HepG2 (cell line): ENCODE measurements around the gene PPP1R12B. TPM values are rescaled to one million over a fixed set of nuclear protein-coding genes. Genes with fewer than 3 reads are reported as not detected.

ENCODE experiments used
- REPIN1 ChIP-seq: sonication (generic); formaldehyde crosslinking; IDR thresholded peaks from 2 replicates; pipeline ENCODE4 v1.8.0; 2022; ENCODE audit warnings: missing genetic modification reagents, low read depth, mild to moderate bottlenecking, borderline replicate concordance
- ZNF776 ChIP-seq: sonication (generic); formaldehyde crosslinking; IDR thresholded peaks from 2 replicates; pipeline ENCODE4 v1.4.0; 2020; ENCODE audit warnings: mild to moderate bottlenecking, missing genetic modification reagents
- polyA plus RNA-seq, 8 experiments: library from polyadenylated mRNA; depleted of rRNA in 3 of 8; stranded (reverse) in 7 of 8; unstranded in 1 of 8; fragments of >200 nt; fragmentation: Illumina TruSeq in 4 of 8; extraction: Trizol in 4 of 8; gene quantifications; 2 replicates each; pipeline versions ENCODE4 v1.2.1 to v1.2.3, GENCODE V29; 2011 to 2016; ENCODE audit warnings: low read depth in 4 of 8, missing spikeins in 1 of 8, mixed read lengths in 1 of 8; ENCODE audit not compliant: insufficient read depth in 1 of 8
- total RNA-seq, 5 experiments: library from RNA; depleted of rRNA; stranded (reverse); fragments of >200 nt; fragmentation: Illumina TruSeq; extraction: Trizol; gene quantifications; 2 replicates each; pipeline ENCODE4 v1.2.3, GENCODE V29; 2016; ENCODE audit warnings: low read depth in 1 of 5
- TF ChIP-seq, protein P1 (sequence below): sonication (generic); formaldehyde crosslinking; IDR thresholded peaks from 2 replicates; pipeline ENCODE4 v1.5.0; 2020; ENCODE audit warnings: missing genetic modification reagents
- TF ChIP-seq, protein P2 (sequence below): sonication (generic); formaldehyde crosslinking; IDR thresholded peaks from 2 replicates; pipeline ENCODE4 v1.8.0; 2023; ENCODE audit warnings: mild to moderate bottlenecking, missing genetic modification reagents
- TF ChIP-seq, protein P3 (sequence below): sonication (generic); formaldehyde crosslinking; IDR thresholded peaks from one replicate; pipeline ENCODE4 v1.5.1; 2020; ENCODE audit warnings: mild to moderate bottlenecking, missing genetic modification reagents; ENCODE audit errors: not compliant biosample characterization

PPP1R12B gene
- total and polyA plus RNA-seq, 2 of the 13 experiments (the other 11 are each of a cell fraction or from before 2014, with no cell fraction given), result 12.0 to 13.6 TPM

DNA sequence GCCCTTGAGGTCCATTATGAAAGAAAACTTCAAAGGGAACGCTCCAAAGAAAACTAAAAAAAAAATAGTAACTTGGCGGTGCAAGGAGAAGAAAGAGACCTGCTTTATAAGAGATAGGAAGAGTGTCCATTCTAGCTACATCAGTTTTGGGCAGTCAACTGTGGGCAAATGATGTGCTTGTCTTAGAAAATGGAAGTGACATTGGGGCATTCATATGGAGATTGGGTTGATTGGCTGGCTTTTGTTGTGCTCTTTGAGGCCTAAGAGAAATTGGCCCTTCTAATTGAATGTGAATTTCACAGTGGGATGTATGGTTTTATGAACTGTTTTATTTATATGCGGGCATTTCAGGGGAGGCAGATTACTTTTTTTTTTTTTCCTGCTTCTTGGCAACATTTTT is 13.2 kb downstream of the PPP1R12B start (continued):
- TF ChIP-seq REPIN1 (CRISPR knock-in tag) (no peak), ZNF776 (CRISPR knock-in tag) (no peak)
- TF ChIP-seq, protein P1, sequence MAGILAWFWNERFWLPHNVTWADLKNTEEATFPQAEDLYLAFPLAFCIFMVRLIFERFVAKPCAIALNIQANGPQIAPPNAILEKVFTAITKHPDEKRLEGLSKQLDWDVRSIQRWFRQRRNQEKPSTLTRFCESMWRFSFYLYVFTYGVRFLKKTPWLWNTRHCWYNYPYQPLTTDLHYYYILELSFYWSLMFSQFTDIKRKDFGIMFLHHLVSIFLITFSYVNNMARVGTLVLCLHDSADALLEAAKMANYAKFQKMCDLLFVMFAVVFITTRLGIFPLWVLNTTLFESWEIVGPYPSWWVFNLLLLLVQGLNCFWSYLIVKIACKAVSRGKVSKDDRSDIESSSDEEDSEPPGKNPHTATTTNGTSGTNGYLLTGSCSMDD (CRISPR knock-in tag), result no peak
- TF ChIP-seq, protein P2, sequence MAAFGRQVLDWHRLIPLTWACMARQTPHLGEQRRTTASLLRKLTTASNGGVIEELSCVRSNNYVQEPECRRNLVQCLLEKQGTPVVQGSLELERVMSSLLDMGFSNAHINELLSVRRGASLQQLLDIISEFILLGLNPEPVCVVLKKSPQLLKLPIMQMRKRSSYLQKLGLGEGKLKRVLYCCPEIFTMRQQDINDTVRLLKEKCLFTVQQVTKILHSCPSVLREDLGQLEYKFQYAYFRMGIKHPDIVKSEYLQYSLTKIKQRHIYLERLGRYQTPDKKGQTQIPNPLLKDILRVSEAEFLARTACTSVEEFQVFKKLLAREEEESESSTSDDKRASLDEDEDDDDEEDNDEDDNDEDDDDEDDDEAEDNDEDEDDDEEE (CRISPR knock-in tag), result no peak
- TF ChIP-seq, protein P3, sequence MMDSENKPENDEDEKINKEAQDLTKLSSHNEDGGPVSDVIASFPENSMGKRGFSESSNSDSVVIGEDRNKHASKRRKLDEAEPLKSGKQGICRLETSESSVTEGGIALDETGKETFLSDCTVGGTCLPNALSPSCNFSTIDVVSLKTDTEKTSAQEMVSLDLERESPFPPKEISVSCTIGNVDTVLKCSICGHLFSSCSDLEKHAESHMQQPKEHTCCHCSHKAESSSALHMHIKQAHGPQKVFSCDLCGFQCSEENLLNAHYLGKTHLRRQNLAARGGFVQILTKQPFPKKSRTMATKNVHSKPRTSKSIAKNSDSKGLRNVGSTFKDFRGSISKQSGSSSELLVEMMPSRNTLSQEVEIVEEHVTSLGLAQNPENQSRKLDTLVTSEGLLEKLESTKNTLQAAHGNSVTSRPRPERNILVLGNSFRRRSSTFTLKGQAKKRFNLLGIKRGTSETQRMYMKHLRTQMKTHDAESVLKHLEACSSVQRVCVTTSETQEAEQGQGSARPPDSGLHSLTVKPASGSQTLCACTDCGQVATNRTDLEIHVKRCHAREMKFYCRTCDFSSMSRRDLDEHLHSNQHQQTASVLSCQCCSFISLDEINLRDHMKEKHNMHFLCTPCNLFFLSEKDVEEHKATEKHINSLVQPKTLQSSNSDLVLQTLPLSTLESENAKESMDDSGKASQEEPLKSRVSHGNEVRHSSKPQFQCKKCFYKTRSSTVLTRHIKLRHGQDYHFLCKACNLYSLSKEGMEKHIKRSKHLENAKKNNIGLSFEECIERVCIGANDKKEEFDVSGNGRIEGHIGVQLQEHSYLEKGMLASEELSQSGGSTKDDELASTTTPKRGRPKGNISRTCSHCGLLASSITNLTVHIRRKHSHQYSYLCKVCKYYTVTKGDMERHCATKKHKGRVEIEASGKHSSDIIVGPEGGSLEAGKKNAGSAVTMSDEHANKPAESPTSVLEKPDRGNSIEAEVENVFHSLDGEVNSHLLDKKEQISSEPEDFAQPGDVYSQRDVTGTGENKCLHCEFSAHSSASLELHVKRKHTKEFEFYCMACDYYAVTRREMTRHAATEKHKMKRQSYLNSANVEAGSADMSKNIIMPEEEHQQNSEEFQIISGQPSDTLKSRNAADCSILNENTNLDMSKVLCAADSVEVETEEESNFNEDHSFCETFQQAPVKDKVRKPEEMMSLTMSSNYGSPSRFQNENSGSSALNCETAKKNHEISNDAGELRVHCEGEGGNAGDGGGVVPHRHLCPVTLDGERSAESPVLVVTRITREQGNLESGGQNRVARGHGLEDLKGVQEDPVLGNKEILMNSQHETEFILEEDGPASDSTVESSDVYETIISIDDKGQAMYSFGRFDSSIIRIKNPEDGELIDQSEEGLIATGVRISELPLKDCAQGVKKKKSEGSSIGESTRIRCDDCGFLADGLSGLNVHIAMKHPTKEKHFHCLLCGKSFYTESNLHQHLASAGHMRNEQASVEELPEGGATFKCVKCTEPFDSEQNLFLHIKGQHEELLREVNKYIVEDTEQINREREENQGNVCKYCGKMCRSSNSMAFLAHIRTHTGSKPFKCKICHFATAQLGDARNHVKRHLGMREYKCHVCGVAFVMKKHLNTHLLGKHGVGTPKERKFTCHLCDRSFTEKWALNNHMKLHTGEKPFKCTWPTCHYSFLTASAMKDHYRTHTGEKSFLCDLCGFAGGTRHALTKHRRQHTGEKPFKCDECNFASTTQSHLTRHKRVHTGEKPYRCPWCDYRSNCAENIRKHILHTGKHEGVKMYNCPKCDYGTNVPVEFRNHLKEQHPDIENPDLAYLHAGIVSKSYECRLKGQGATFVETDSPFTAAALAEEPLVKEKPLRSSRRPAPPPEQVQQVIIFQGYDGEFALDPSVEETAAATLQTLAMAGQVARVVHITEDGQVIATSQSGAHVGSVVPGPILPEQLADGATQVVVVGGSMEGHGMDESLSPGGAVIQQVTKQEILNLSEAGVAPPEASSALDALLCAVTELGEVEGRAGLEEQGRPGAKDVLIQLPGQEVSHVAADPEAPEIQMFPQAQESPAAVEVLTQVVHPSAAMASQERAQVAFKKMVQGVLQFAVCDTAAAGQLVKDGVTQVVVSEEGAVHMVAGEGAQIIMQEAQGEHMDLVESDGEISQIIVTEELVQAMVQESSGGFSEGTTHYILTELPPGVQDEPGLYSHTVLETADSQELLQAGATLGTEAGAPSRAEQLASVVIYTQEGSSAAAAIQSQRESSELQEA (CRISPR knock-in tag), result no peak
